Chondrocyte (in vitro differentiated cells): ENCODE data around the gene TOGARAM1. TPM values are rescaled to one million over a fixed set of nuclear protein-coding genes. Genes with fewer than 3 reads are reported as not detected.

Experiments
- DNase-seq: peaks from one replicate; pipeline ENCODE4 v3.0.0; 2021; ENCODE audit warnings: mixed read lengths, low spot score
- H3K27ac Mint-ChIP-seq: one replicate; pipeline ENCODE4 v1.8.0; 2021; ENCODE audit warnings: mild to moderate bottlenecking, moderate library complexity, mixed read lengths; ENCODE audit not compliant: unreplicated experiment
- H3K27me3 Mint-ChIP-seq: 2 replicates; pipeline ENCODE4 v1.8.0; 2021; ENCODE audit warnings: low read depth, mixed read lengths
- H3K36me3 Mint-ChIP-seq: 2 replicates; pipeline ENCODE4 v1.8.0; 2021; ENCODE audit warnings: low read depth, mixed read lengths
- H3K4me1 Mint-ChIP-seq: 2 replicates; pipeline ENCODE4 v1.8.0; 2021; ENCODE audit warnings: low read depth, mild to moderate bottlenecking, mixed read lengths
- H3K4me3 Mint-ChIP-seq: one replicate; pipeline ENCODE4 v1.8.0; 2021; ENCODE audit warnings: mild to moderate bottlenecking, moderate library complexity, mixed read lengths; ENCODE audit not compliant: unreplicated experiment
- H3K9me3 Mint-ChIP-seq: 2 replicates; pipeline ENCODE4 v1.8.0; 2021; ENCODE audit warnings: low read depth, mixed read lengths
- CTCF ChIP-seq: fragments of 200-600 bp; sonication (generic); IDR thresholded peaks from 2 replicates; pipeline ENCODE4 v1.5.0; 2021; ENCODE audit warnings: antibody characterized with exemption, mild to moderate bottlenecking, moderate library complexity
- total RNA-seq: library from RNA; stranded (reverse); gene quantifications from 3 replicates; pipeline ENCODE4 v1.2.1, GENCODE V29; 2021

TOGARAM1 gene
- total RNA-seq, 1 donor from 2014 or later, result 13.3 TPM

GRCh38 chr14:44979740-44980356 is 17.9 kb downstream of the TOGARAM1 start:
- no peak for TF ChIP-seq CTCF
- no peak for DNase-seq
- Mint-ChIP-seq H3K4me3 (no peak overlapping the region), H3K27ac (no peak overlapping the region), H3K27me3 (no peaks in the 10 kb centered on the region), H3K36me3 (no peaks in the 10 kb centered on the region), H3K9me3 (no peaks in the 10 kb centered on the region), H3K4me1 (peaks cover 19% of the 10 kb centered on the region)

- no peaks in the 10 kb centered on the region for H3K36me3 Mint-ChIP-seq
- H3K4me1 Mint-ChIP-seq, result peaks cover 19% of the 10 kb centered on the region
- no peaks in the 10 kb centered on the region for H3K27me3 Mint-ChIP-seq
- H3K4me3 Mint-ChIP-seq, result no peak overlapping the region
- H3K27ac Mint-ChIP-seq, result no peak overlapping the region
- H3K9me3 Mint-ChIP-seq, result no peaks in the 10 kb centered on the region
- TF ChIP-seq CTCF, result no peak
- DNase-seq, result no peak
These were observed 19.2 kb downstream of the TOGARAM1 start for GRCh38 chr14:44981198-44981597.

DNA sequence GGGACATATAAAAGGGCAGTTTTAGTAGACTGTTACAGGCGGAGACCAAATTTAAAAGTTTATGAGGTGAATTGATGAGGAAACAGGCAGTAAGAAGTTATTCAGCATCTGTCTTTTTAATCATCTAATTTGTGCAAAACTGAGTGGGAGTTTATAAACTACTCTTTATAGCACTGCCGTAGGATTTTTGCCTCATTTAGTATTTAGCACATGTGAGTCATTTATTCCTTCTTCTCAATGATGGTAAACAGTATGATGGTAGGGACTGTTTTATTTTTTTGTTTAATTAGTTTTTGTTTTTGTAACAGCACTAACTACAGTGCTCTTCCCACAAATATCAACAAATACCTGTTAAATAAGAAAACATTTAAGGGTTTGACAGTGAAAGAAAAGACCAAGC is 20.6 kb downstream of the TOGARAM1 start:
- Mint-ChIP-seq H3K4me3 (no peak overlapping the region), H3K36me3 (no peaks in the 10 kb centered on the region), H3K4me1 (peaks cover 19% of the 10 kb centered on the region), H3K27ac (no peak overlapping the region), H3K9me3 (no peaks in the 10 kb centered on the region), H3K27me3 (no peaks in the 10 kb centered on the region)
- DNase-seq, result no peak
- no peak for TF ChIP-seq CTCF

- no peak for TF ChIP-seq CTCF
- peaks cover 3% of the 10 kb centered on the region for H3K4me1 Mint-ChIP-seq
- H3K27ac Mint-ChIP-seq, result no peak overlapping the region
- H3K9me3 Mint-ChIP-seq, result no peaks in the 10 kb centered on the region
- no peak overlapping the region for H3K4me3 Mint-ChIP-seq
- no peaks in the 10 kb centered on the region for H3K27me3 Mint-ChIP-seq
- no peak for DNase-seq
- no peaks in the 10 kb centered on the region for H3K36me3 Mint-ChIP-seq
These were observed 26.7 kb downstream of the TOGARAM1 start for GRCh38 chr14:44988694-44989093.

DNA sequence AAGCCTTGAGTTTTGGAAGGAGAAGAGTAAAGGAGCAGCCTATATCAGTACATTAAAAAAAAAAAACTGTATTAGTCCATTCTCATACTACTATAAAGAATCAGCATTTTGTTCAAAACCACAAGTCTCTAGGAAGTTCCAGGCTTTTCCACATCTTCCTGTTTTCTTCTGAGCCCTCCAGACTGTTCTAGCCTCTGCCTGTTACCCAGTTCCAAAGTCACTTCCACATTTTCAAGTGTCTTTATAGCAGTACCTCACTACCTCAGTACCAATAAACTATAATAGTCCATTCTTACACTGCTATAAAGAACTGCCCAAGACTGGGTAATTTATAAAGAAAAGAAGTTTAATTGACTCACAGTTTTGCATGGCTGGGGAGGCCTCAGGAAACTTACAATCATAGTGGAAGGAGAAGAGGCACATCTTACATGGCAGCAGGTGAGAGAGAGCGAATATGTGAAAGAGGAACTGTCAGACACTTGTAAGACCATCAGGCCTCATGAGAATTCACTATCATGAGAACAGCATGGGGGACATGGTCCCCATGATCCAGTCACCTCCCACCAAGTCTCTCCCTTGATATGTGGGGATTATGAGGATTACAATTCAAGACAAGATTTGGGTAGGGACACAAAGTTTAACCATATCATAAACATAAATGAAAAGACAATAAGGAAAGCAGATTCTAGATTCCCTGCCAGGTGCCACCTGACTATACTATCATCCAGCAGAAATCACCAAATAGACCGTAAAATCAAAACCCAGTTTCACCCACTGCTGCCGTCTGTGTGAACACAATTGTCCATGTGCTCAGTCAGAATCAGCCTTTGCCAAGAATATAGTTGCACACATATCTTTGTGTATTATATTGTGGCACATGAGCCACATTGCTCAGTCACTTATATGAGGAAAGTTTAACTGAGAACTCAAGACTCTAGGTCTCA is 27.8 kb downstream of the TOGARAM1 start:
- H3K36me3 Mint-ChIP-seq, result no peaks in the 10 kb centered on the region

More for the DNA sequence above, 27.8 kb downstream of the TOGARAM1 start:
- DNase-seq, result no peak
- no peaks in the 10 kb centered on the region for H3K27me3 Mint-ChIP-seq
- no peaks in the 10 kb centered on the region for H3K9me3 Mint-ChIP-seq
- H3K4me3 Mint-ChIP-seq, result no peak overlapping the region
- no peak overlapping the region for H3K27ac Mint-ChIP-seq
- TF ChIP-seq CTCF, result no peak
- H3K4me1 Mint-ChIP-seq, result peaks cover 3% of the 10 kb centered on the region
